Hepatocyte (in vitro differentiated cells): ENCODE data around the gene PIBF1. TPM values are rescaled to one million over a fixed set of nuclear protein-coding genes. Genes with fewer than 3 reads are reported as not detected.

ENCODE experiments used
- DNase-seq: peaks from one replicate; pipeline ENCODE4 v3.0.0-alpha.2; 2016; ENCODE audit warnings: low spot score
- H2AFZ ChIP-seq: fragments of 200-600 bp; sonication (generic); 2 replicates; pipeline ENCODE4 v1.6.0; 2016; ENCODE audit warnings: antibody characterized with exemption, mild to moderate bottlenecking
- H3K27ac ChIP-seq: fragments of 200-600 bp; sonication (generic); 2 replicates; pipeline ENCODE4 v1.5.1; 2016; ENCODE audit warnings: mild to moderate bottlenecking
- H3K27me3 ChIP-seq: fragments of 200-600 bp; sonication (generic); 2 replicates; pipeline ENCODE4 v1.6.1; 2016
- H3K36me3 ChIP-seq: fragments of 200-600 bp; sonication (generic); replicated peaks from 2 replicates; pipeline ENCODE4 v1.5.1; 2016; ENCODE audit warnings: low read depth; ENCODE audit not compliant: insufficient read depth
- H3K4me1 ChIP-seq: fragments of 200-600 bp; sonication (generic); 2 replicates; pipeline ENCODE4 v1.5.1; 2016; ENCODE audit warnings: mild to moderate bottlenecking, moderate library complexity; ENCODE audit not compliant: insufficient read depth
- H3K4me2 ChIP-seq: fragments of 200-600 bp; sonication (generic); 2 replicates; pipeline ENCODE4 v1.6.0; 2016
- H3K4me3 ChIP-seq: fragments of 200-600 bp; sonication (generic); 2 replicates; pipeline ENCODE4 v1.5.1; 2016; ENCODE audit warnings: mild to moderate bottlenecking
- H3K79me2 ChIP-seq: fragments of 200-600 bp; sonication (generic); 2 replicates; pipeline ENCODE4 v1.6.0; 2017; ENCODE audit warnings: mild to moderate bottlenecking
- H3K9me2 ChIP-seq: fragments of 200-600 bp; sonication (generic); replicated peaks from 2 replicates; pipeline ENCODE4 v1.6.0; 2017; ENCODE audit warnings: mild to moderate bottlenecking; ENCODE audit not compliant: insufficient read depth
- H3K9me3 ChIP-seq: fragments of 200-600 bp; sonication (generic); 2 replicates; pipeline ENCODE4 v1.5.1; 2016; ENCODE audit warnings: low read depth, mild to moderate bottlenecking
- H4K20me1 ChIP-seq: fragments of 200-600 bp; sonication (generic); 2 replicates; pipeline ENCODE4 v1.6.0; 2016; ENCODE audit warnings: mild to moderate bottlenecking; ENCODE audit not compliant: insufficient read depth, poor library complexity, severe bottlenecking
- EZH2 ChIP-seq: fragments of 200-600 bp; sonication (generic); IDR thresholded peaks from 2 replicates; pipeline ENCODE4 v1.6.1; 2016; ENCODE audit warnings: antibody characterized with exemption, mild to moderate bottlenecking, borderline replicate concordance
- EZH2phosphoT487 ChIP-seq: fragments of 200-600 bp; sonication (generic); IDR thresholded peaks from one replicate; pipeline ENCODE4 v1.6.1; 2018; ENCODE audit warnings: antibody characterized with exemption, mild to moderate bottlenecking, low read depth, moderate library complexity; ENCODE audit not compliant: unreplicated experiment, severe bottlenecking
- WGBS: methylation state at CpG from one replicate; pipeline ENCODE4 v1.1.6; 2016; ENCODE audit warnings: low lambda C conversion rate; ENCODE audit errors: missing lambda C conversion rate; 5-methylcytosine and 5-hydroxymethylcytosine counted together
- polyA plus RNA-seq: library from polyadenylated mRNA; unstranded; fragments of >200 nt; fragmentation: Nextera tagmentation; extraction: Ambion mirVana; gene quantifications from 2 replicates; pipeline ENCODE4 v1.2.1, GENCODE V29; 2016
- total RNA-seq: library from RNA; depleted of rRNA; stranded (reverse); fragments of >200 nt; gene quantifications from 2 replicates; pipeline ENCODE4 v1.2.3, GENCODE V29; 2014
- TF ChIP-seq, protein P1 (sequence below): fragments of 200-600 bp; sonication (generic); IDR thresholded peaks from 2 replicates; pipeline ENCODE4 v1.5.1; 2016; ENCODE audit warnings: antibody characterized with exemption, mild to moderate bottlenecking; ENCODE audit not compliant: poor library complexity

The PIBF1 gene
- total and polyA plus RNA-seq, 2 experiments from 2014 or later, result 13.1 to 24.5 TPM

DNA sequence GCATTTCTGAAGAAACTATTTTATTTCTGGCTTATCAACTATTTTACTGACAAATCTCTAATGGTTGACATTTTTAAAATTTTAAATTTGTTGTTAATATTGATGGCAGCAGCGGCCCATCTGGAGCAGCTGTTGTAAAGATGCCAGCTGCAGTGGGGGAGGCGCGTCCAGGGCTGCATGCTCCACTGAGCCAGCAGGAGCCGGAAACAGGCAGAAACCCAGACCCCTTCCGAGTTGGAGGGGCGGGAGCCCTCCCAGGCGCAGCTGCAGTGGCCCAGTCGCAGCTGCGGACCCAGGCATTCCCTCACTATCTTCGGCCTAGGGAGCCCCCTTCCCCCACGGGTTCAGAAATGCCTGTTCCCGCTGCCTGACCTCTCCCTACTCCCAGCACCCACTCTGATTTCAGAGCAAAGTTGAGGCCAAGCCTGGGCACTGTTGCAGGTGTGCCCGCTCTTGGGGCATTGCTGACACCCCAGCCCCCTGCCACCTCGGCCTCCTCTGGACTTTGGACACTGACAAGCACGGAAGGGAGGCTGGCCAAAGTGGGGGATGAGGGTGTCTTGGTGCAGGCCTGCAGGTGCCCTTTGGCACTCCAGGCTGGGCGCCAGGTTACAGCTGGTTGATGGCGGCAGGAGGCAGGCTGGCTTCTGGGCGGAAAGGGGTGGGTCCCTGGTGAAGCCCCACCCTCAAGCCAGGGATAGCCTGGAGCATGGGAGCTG is 69.2 kb downstream of the PIBF1 start:
- TF ChIP-seq, protein P1, sequence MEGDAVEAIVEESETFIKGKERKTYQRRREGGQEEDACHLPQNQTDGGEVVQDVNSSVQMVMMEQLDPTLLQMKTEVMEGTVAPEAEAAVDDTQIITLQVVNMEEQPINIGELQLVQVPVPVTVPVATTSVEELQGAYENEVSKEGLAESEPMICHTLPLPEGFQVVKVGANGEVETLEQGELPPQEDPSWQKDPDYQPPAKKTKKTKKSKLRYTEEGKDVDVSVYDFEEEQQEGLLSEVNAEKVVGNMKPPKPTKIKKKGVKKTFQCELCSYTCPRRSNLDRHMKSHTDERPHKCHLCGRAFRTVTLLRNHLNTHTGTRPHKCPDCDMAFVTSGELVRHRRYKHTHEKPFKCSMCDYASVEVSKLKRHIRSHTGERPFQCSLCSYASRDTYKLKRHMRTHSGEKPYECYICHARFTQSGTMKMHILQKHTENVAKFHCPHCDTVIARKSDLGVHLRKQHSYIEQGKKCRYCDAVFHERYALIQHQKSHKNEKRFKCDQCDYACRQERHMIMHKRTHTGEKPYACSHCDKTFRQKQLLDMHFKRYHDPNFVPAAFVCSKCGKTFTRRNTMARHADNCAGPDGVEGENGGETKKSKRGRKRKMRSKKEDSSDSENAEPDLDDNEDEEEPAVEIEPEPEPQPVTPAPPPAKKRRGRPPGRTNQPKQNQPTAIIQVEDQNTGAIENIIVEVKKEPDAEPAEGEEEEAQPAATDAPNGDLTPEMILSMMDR, result no peak
- TF ChIP-seq EZH2phosphoT487, result no peak
- no peak for TF ChIP-seq EZH2

DNA sequence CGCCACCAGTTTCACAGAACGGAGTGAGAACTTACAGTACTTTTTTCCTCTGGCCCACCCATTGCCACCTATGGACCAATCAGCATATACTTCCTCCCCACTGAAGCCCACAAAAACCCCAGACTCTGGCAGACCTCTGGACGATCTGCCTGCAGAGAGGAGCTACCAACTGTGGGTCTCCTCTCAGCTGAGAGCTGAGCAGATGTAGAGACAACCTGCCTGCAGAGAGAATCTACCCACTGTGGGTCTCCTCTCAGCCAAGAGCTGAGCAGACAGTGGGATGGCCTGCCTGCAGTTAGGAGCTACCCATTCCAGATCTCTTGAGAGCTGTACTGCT is 69.7 kb downstream of the PIBF1 start:
- Histone ChIP-seq H3K79me2 (no peaks in the 10 kb centered on the region), H3K27me3 (no peaks in the 10 kb centered on the region), H3K4me3 (no peak overlapping the region), H3K4me1 (no peaks in the 10 kb centered on the region), H3K36me3 (no peaks in the 10 kb centered on the region), H3K27ac (no peak overlapping the region), H2AFZ (no peak overlapping the region), H3K9me3 (no peaks in the 10 kb centered on the region), H4K20me1 (no peaks in the 10 kb centered on the region), H3K4me2 (no peak overlapping the region), H3K9me2 (no peaks in the 10 kb centered on the region)
- TF ChIP-seq, protein P1, result no peak
- TF ChIP-seq EZH2 (no peak), EZH2phosphoT487 (no peak)
- 91% methylated on average over 3 of the region's 3 CpGs for WGBS
- no peak for DNase-seq

More for the DNA sequence above, 69.2 kb downstream of the PIBF1 start:
- Histone ChIP-seq H3K27ac (no peak overlapping the region), H3K79me2 (no peaks in the 10 kb centered on the region), H4K20me1 (no peaks in the 10 kb centered on the region), H3K4me3 (no peak overlapping the region), H3K4me1 (no peaks in the 10 kb centered on the region), H3K9me2 (no peaks in the 10 kb centered on the region), H3K27me3 (no peaks in the 10 kb centered on the region), H2AFZ (no peak overlapping the region), H3K36me3 (no peaks in the 10 kb centered on the region), H3K4me2 (no peak overlapping the region), H3K9me3 (no peaks in the 10 kb centered on the region)
- DNase-seq, result no peak
- WGBS, result 96% methylated on average over 18 of the region's 18 CpGs

- H3K79me2 ChIP-seq, result no peaks in the 10 kb centered on the region
- H3K27me3 ChIP-seq, result no peaks in the 10 kb centered on the region
- H3K4me3 ChIP-seq, result no peak overlapping the region
- H3K36me3 ChIP-seq, result no peaks in the 10 kb centered on the region
- no peak overlapping the region for H3K27ac ChIP-seq
- no peaks in the 10 kb centered on the region for H3K4me1 ChIP-seq
- H3K4me2 ChIP-seq, result no peak overlapping the region
- no peak overlapping the region for H2AFZ ChIP-seq
- no peak for TF ChIP-seq EZH2
- no peak for TF ChIP-seq EZH2phosphoT487
- TF ChIP-seq, protein P1, result no peak
- no peaks in the 10 kb centered on the region for H3K9me2 ChIP-seq
- no peaks in the 10 kb centered on the region for H4K20me1 ChIP-seq
- DNase-seq, result no peak
- no peaks in the 10 kb centered on the region for H3K9me3 ChIP-seq
- WGBS, result 97% methylated on average over 12 of the region's 12 CpGs
Observed at GRCh38 chr13:72852207-72852606, 70.3 kb downstream of the PIBF1 start.
